Uterus (tissue), 2 donors: ENCODE data around the gene STRIT1.
"Not testable (repeated sequence)": the region's sequence is repeated elsewhere in the genome, so short reads cannot be mapped to it uniquely, and the experiment has no call there.

Experiments used
- POLR2A ChIP-seq, 2 donors: fragments of 450-650 bp; IDR thresholded peaks; one replicate each; pipeline ENCODE4 v1.6.1; 2016; ENCODE audit warnings: antibody characterized with exemption in 2 of 2, mild to moderate bottlenecking in 1 of 2, moderate library complexity in 1 of 2
- TF ChIP-seq, protein P1 (sequence below), 4 experiments: fragments of 200-600 bp in 2 of 4; fragments of 450-650 bp in 2 of 4; sonication (generic) in 2 of 4; IDR thresholded peaks; one replicate each; pipeline ENCODE4 v1.5.1; 2016 to 2019; ENCODE audit warnings: antibody characterized with exemption in 4 of 4, mild to moderate bottlenecking in 2 of 4, moderate library complexity in 1 of 4

DNA sequence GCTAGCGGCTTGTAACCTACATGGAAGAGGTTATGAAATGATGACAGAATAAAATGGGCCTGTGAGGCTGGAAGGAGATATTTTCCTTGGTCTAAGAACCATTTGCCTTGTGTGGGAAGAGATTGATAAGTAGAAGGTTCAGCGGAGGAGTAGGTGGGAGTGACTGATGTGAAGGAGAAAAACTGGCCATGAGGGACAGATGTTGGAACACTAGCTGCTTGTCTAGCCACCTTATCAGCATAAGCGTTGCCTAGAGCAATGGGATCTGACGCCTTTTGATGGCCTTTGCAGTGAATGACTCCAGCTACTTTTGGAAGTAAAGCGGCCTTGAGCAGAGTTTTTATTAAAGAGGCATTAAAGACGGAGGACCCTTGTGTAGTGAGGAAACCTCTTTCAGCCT is 17.4 kb downstream of the STRIT1 start:
- TF ChIP-seq, protein P1, sequence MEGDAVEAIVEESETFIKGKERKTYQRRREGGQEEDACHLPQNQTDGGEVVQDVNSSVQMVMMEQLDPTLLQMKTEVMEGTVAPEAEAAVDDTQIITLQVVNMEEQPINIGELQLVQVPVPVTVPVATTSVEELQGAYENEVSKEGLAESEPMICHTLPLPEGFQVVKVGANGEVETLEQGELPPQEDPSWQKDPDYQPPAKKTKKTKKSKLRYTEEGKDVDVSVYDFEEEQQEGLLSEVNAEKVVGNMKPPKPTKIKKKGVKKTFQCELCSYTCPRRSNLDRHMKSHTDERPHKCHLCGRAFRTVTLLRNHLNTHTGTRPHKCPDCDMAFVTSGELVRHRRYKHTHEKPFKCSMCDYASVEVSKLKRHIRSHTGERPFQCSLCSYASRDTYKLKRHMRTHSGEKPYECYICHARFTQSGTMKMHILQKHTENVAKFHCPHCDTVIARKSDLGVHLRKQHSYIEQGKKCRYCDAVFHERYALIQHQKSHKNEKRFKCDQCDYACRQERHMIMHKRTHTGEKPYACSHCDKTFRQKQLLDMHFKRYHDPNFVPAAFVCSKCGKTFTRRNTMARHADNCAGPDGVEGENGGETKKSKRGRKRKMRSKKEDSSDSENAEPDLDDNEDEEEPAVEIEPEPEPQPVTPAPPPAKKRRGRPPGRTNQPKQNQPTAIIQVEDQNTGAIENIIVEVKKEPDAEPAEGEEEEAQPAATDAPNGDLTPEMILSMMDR (IDR thresholded peaks at IDR 0.05): not testable (repeated sequence)
- TF ChIP-seq POLR2A (IDR thresholded peaks at IDR 0.05): not testable (repeated sequence)
